Right atrium auricular region (tissue), 2 donors: ENCODE data around the gene DDOST. TPM values are rescaled to one million over a fixed set of nuclear protein-coding genes. Genes with fewer than 3 reads are reported as not detected.

Experiments
- DNase-seq: peaks from one replicate; pipeline ENCODE4 v3.0.0-alpha.2; 2019; ENCODE audit warnings: low spot score
- H3K27ac ChIP-seq, 2 donors: fragments of 200-600 bp; sonication (generic); 1 replicate in 1 of 2; 2 replicates in 1 of 2; pipeline ENCODE4 v1.5.1; 2016 to 2019
- H3K27me3 ChIP-seq, 2 donors: fragments of 200-600 bp; sonication (generic); one replicate each; pipeline versions ENCODE4 v1.5.1 to v1.6.0; 2017 to 2019
- H3K36me3 ChIP-seq: fragments of 200-600 bp; sonication (generic); one replicate; pipeline ENCODE4 v1.5.1; 2016
- H3K4me1 ChIP-seq, 2 donors: fragments of 200-600 bp; sonication (generic); one replicate each; pipeline versions ENCODE4 v1.5.1 to v1.6.0; 2017 to 2019
- H3K4me3 ChIP-seq, 2 donors: fragments of 200-600 bp; sonication (generic); 1 replicate in 1 of 2; 2 replicates in 1 of 2; pipeline ENCODE4 v1.5.1; 2017 to 2019; ENCODE audit warnings: mild to moderate bottlenecking in 1 of 2, moderate library complexity in 1 of 2
- H3K9me3 ChIP-seq, 2 donors: fragments of 200-600 bp; sonication (generic); one replicate each; pipeline ENCODE4 v1.5.1; 2019
- total RNA-seq, 2 donors: library from RNA; depleted of rRNA; stranded (reverse); fragments of >200 nt; gene quantifications; one replicate each; pipeline ENCODE4 v1.1.0, GENCODE V29; 2016
- TF ChIP-seq, protein P1 (sequence below), 2 donors: fragments of 200-600 bp; sonication (generic); IDR thresholded peaks; one replicate each; pipeline ENCODE4 v1.5.1; 2019; ENCODE audit warnings: antibody characterized with exemption in 2 of 2

The DDOST gene
- total RNA-seq, 2 donors from 2014 or later: 147 to 152 TPM

DNA sequence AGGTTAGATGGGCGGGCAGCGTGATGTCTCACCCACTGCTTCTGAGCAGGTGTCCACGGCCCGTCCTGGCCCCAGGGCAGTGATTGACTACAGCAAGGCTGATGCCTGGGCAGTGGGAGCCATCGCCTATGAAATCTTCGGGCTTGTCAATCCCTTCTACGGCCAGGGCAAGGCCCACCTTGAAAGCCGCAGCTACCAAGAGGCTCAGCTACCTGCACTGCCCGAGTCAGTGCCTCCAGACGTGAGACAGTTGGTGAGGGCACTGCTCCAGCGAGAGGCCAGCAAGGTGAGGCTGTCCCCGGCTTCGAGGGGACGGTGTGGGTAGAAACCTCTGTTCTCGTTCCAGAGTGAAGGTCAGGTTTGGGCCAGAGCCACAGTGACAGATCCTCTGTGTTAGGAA, 12.2 kb downstream of the DDOST start:
- peaks cover 85% of the 10 kb centered on the region for H3K36me3 ChIP-seq
- DNase-seq: no peak
- H3K27me3 ChIP-seq: no peaks in the 10 kb centered on the region
- no peak overlapping the region for H3K27ac ChIP-seq
- no peak overlapping the region for H3K4me3 ChIP-seq
- no peaks in the 10 kb centered on the region for H3K4me1 ChIP-seq
- no peaks in the 10 kb centered on the region for H3K9me3 ChIP-seq
- TF ChIP-seq, protein P1, sequence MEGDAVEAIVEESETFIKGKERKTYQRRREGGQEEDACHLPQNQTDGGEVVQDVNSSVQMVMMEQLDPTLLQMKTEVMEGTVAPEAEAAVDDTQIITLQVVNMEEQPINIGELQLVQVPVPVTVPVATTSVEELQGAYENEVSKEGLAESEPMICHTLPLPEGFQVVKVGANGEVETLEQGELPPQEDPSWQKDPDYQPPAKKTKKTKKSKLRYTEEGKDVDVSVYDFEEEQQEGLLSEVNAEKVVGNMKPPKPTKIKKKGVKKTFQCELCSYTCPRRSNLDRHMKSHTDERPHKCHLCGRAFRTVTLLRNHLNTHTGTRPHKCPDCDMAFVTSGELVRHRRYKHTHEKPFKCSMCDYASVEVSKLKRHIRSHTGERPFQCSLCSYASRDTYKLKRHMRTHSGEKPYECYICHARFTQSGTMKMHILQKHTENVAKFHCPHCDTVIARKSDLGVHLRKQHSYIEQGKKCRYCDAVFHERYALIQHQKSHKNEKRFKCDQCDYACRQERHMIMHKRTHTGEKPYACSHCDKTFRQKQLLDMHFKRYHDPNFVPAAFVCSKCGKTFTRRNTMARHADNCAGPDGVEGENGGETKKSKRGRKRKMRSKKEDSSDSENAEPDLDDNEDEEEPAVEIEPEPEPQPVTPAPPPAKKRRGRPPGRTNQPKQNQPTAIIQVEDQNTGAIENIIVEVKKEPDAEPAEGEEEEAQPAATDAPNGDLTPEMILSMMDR (IDR thresholded peaks at IDR 0.05): no peak

DNA sequence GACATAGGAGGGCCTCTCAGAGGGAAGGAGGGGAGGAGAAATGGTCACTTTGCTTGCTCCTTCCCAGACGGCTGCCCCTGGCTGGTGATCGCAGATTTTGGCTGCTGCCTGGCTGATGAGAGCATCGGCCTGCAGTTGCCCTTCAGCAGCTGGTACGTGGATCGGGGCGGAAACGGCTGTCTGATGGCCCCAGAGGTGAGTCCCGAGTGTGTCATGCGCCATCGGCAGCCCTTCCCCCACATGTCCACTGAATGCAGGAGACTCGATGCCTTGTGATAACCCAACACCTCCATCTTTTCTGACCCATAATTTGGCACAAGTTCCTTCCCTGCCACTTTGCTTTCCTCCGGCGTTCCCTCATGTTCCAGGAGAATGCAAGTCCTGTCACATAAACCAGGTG, 12.7 kb downstream of the DDOST start:
- DNase-seq: no peak
- Histone ChIP-seq H3K4me1 (no peaks in the 10 kb centered on the region), H3K27me3 (no peaks in the 10 kb centered on the region), H3K9me3 (no peaks in the 10 kb centered on the region), H3K36me3 (peaks cover 83% of the 10 kb centered on the region), H3K27ac (no peak overlapping the region), H3K4me3 (no peak overlapping the region)
- TF ChIP-seq, protein P1 (IDR thresholded peaks at IDR 0.05): no peak

DNA sequence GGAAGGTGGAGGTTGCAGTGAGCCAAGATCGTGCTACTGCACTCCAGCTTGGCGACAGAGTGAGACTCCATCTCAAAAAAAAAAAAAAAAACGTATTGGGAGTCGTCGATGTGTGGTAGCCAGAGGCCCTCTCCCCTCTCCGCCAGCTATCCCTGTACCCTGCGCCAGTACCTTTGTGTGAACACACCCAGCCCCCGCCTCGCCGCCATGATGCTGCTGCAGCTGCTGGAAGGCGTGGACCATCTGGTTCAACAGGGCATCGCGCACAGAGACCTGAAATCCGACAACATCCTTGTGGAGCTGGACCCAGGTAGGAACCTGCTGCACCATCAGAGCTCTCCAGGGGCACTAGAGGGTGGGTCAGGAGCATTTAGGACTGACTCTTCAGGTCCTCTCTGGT, 15.8 kb downstream of the DDOST start:
- Histone ChIP-seq H3K4me3 (no peak overlapping the region), H3K27ac (no peak overlapping the region), H3K36me3 (peaks cover 79% of the 10 kb centered on the region), H3K27me3 (no peaks in the 10 kb centered on the region), H3K9me3 (no peaks in the 10 kb centered on the region), H3K4me1 (no peaks in the 10 kb centered on the region)
- TF ChIP-seq, protein P1 (IDR thresholded peaks at IDR 0.05): no peak
- DNase-seq: no peak

DNA sequence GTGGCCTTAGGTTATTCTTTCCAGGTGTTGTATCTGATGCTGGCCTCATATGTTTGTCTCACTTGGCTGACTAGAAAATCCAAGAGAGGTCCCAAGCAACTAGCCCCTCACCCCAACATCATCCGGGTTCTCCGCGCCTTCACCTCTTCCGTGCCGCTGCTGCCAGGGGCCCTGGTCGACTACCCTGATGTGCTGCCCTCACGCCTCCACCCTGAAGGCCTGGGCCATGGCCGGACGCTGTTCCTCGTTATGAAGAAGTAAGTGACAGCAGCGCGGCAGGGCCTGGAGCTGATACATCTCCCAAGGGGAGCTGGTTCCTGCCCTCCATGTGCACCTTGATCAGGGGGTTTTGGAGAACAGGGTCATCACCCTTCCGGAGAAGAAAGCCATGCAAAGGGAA, 16.8 kb downstream of the DDOST start:
- Histone ChIP-seq H3K27me3 (no peaks in the 10 kb centered on the region), H3K4me3 (no peak overlapping the region), H3K4me1 (no peaks in the 10 kb centered on the region), H3K36me3 (peaks cover 76% of the 10 kb centered on the region), H3K27ac (no peak overlapping the region), H3K9me3 (no peaks in the 10 kb centered on the region)
- DNase-seq: no peak
- TF ChIP-seq, protein P1 (IDR thresholded peaks at IDR 0.05): no peak

DNA sequence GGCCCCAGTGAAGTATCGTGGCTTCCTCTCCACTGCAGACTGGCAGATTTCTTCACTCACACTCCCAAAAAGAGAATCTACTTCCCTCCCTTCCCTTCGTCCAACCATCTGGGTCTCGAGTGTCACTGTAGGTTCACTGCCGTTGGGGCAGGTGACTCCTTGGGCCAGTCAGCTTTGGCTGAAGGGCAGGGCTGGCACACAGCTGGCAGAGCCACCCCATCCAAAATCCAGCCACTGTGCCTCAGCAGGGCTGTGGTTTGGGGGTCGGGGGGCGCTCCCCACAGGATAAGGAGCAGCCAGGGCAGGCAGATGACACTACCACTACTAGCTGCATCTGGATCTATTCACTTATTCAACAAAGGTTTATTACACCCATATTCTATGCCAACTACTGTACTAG, 18.1 kb downstream of the DDOST start:
- DNase-seq: no peak
- TF ChIP-seq, protein P1 (IDR thresholded peaks at IDR 0.05): no peak
- H3K36me3 ChIP-seq: peaks cover 76% of the 10 kb centered on the region
- no peak overlapping the region for H3K4me3 ChIP-seq
- no peak overlapping the region for H3K27ac ChIP-seq
- no peaks in the 10 kb centered on the region for H3K9me3 ChIP-seq
- H3K4me1 ChIP-seq: no peaks in the 10 kb centered on the region
- H3K27me3 ChIP-seq: no peaks in the 10 kb centered on the region

DNA sequence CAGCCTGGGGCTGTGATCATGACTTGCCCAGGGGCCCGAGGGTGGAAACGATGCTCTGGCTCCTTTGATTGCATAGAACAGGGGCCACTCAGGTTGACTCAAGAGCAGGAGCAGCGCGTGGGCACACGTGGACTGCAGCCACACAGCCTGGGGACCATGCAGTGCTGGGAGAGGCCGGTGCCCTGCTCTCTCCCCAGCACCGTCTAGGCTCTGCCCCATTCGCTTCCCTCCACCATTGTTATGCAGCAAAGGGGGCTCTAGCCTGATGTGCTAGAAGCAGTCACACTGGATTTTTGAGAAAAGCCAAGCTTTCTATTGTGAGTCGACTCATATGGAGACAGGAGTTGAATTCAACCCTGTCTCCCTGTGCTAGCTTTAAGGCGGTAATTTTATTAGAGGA, 19.2 kb downstream of the DDOST start:
- DNase-seq: no peak
- H3K27ac ChIP-seq: no peak overlapping the region
- no peaks in the 10 kb centered on the region for H3K9me3 ChIP-seq
- no peak overlapping the region for H3K4me3 ChIP-seq
- TF ChIP-seq, protein P1 (IDR thresholded peaks at IDR 0.05): no peak
- no peaks in the 10 kb centered on the region for H3K27me3 ChIP-seq
- peaks cover 78% of the 10 kb centered on the region for H3K36me3 ChIP-seq
- no peaks in the 10 kb centered on the region for H3K4me1 ChIP-seq
